Heart right ventricle (tissue), 16 donors: ENCODE results near the gene LPCAT1. TPM values are rescaled to one million over a fixed set of nuclear protein-coding genes. Genes with fewer than 3 reads are reported as not detected.
"Not testable (repeated sequence)": the region's sequence is repeated elsewhere in the genome, so short reads cannot be mapped to it uniquely, and the experiment has no call there.

Experiments used
- ATAC-seq, 8 donors: fragments of 200-7000 bp; cut with Tn5 transposase; one replicate each; pipeline ENCODE4 v1.9.1; 2020; ENCODE audit warnings: mild to moderate bottlenecking in 8 of 8, moderate library complexity in 8 of 8, moderate number of reproducible peaks in 1 of 8
- DNase-seq, 2 donors: peaks; one replicate each; pipeline ENCODE4 v3.0.0-alpha.2; 2020
- H3K27ac ChIP-seq, 10 donors: fragments of 200-600 bp; sonication (generic) in 2 of 10; one replicate each; pipeline versions ENCODE4 v1.5.0 to v1.8.0; 2020 to 2022; ENCODE audit warnings: mild to moderate bottlenecking in 3 of 10
- H3K27me3 ChIP-seq, 7 donors: fragments of 200-600 bp; one replicate each; pipeline ENCODE4 v1.8.0; 2021 to 2022; ENCODE audit warnings: mild to moderate bottlenecking in 2 of 7
- H3K36me3 ChIP-seq, 9 donors: fragments of 200-600 bp; sonication (generic) in 1 of 9; one replicate each; pipeline versions ENCODE4 v1.5.0 to v1.8.0; 2020 to 2022; ENCODE audit warnings: mild to moderate bottlenecking in 2 of 9
- H3K4me1 ChIP-seq, 9 donors: fragments of 200-600 bp; sonication (generic) in 1 of 9; one replicate each; pipeline versions ENCODE4 v1.5.0 to v1.8.0; 2020 to 2022; ENCODE audit warnings: mild to moderate bottlenecking in 4 of 9
- H3K4me3 ChIP-seq, 10 donors: fragments of 200-600 bp; sonication (generic) in 2 of 10; one replicate each; pipeline versions ENCODE4 v1.5.0 to v1.8.0; 2020 to 2022; ENCODE audit warnings: mild to moderate bottlenecking in 7 of 10, moderate library complexity in 2 of 10
- H3K9me3 ChIP-seq, 11 donors: fragments of 200-600 bp in 10 of 11; sonication (generic) in 2 of 11; one replicate each; pipeline versions ENCODE4 v1.5.0 to v1.8.0; 2013 to 2022; ENCODE audit warnings: mild to moderate bottlenecking in 2 of 11, control low read depth in 1 of 11, moderate library complexity in 1 of 11
- WGBS, 2 donors: extraction: QIAGEN DNeasy Blood & Tissue Kit; methylation state at CpG; one replicate each; pipeline ENCODE4 v1.1.7; 2013; ENCODE audit warnings: inconsistent platforms in 1 of 2; 5-methylcytosine and 5-hydroxymethylcytosine counted together
- intact Hi-C, 10 donors: fragments of 100-400 bp; cut with DNase I; formaldehyde crosslinking; loops; one replicate each; pipeline versions ENCODE4 v1.11.1 to v1.14.2; 2022
- polyA plus RNA-seq, 2 donors: library from polyadenylated mRNA; stranded (reverse); fragments of 200-250 nt; gene quantifications; one replicate each; pipeline ENCODE4 v1.2.3, GENCODE V29; 2013
- total RNA-seq, 10 donors: library from RNA; stranded (reverse); fragmentation: NEBNext Ultra II Directional in 3 of 10; extraction: Animal tissue kit (Norgen Biotek cat#: 25700) in 3 of 10; gene quantifications; one replicate each; pipeline versions ENCODE4 v1.2.1 to v1.2.4, GENCODE V29; 2021 to 2023
- TF ChIP-seq, protein P1 (sequence below), 9 donors: fragments of 200-600 bp; sonication (generic) in 2 of 9; IDR thresholded peaks; one replicate each; pipeline versions ENCODE4 v1.5.0 to v1.8.0; 2021 to 2022; ENCODE audit warnings: antibody characterized with exemption in 9 of 9, mild to moderate bottlenecking in 5 of 9, moderate library complexity in 1 of 9
- donor health status: Arrhythmogenic right ventricular cardiomyopathy.
- donor health status: ischemic (EF 13 %, LVEDD 7.1; RV severe dilation, severe dysfunction).
- donor health status: healthy with polysubstance abuse.
- donor health status: DM: no; HTN: yes; CAD: no.
- donor health status: DM: no; HTN: no; CAD: no.
- donor health status: ischemic (EF 25% LVEDD 6.9; RV normal size, moderate dysfunction).
- donor health status: ischemic (EF 25% LVEDD 5.7; RV mildly dilated, moderate dysfunction).
- donor health status: healthy.
- donor health status: DM: yes; HTN: yes; CAD: no.
- donor health status: Ischemic cardiomyopathy.
- donor health status: ischemic (EF 35%, LVEDD 5.7; RV mildly dilated, moderate dysfunction).
- donor health status: nonischemic (EF 11% LVEDD 7.7; RV severe dilation, severe dysfunction).
- donor health status: DM: yes; HTN: yes; CAD: no.
- donor health status: PGD.
- donor health status: ischemic (EF 29% LVEDD 5.4; RV normal size, mild dysfunction).
- donor health status: nonischemic (EF 23%, LVEDD 6.1; RV moderate dilation, normal function).

The LPCAT1 gene
- total and polyA plus RNA-seq, 12 donors = 5.6 to 25.5 (median 9.6) TPM

DNA sequence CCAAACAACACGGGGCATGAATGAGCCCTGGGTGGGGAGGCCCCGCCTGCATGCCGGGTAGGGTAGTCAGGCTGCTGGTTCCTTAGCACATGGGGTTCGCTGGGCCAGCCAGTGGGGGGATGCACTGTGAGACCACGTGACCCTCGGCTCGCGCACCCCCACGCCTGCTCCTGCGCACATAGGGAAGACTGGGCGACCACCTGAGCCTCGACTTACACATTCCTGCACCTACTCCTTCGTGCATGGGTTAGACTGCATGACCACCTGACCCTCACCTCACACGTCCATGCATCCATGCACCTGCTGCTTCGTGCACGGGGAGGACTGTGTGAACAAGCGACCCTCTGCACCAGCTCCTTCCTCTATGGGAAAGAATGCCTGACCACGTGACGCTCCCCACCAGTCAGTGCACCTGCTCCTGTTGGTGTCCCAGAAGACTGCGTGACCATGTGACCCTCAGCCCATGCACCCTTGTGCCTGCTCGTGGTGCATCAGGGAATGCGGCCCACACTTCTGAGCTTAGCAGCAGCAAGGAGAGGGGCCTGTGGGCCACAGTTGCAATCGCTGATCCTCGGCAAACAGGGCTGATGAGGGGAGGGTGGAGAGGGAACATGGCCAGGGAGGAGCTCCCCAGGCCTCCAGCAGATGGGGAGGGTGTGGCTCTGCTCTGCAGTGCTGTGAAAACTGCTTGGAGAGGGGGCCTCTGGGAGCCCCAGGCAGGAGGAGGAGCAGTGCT lies 18.1 kb downstream of the LPCAT1 start:
- peaks cover 0 to 32% (median 0%) of the 10 kb centered on the region in 9 donors for H3K36me3 ChIP-seq
- no peaks in the 10 kb centered on the region for H3K9me3 ChIP-seq
- TF ChIP-seq, protein P1, sequence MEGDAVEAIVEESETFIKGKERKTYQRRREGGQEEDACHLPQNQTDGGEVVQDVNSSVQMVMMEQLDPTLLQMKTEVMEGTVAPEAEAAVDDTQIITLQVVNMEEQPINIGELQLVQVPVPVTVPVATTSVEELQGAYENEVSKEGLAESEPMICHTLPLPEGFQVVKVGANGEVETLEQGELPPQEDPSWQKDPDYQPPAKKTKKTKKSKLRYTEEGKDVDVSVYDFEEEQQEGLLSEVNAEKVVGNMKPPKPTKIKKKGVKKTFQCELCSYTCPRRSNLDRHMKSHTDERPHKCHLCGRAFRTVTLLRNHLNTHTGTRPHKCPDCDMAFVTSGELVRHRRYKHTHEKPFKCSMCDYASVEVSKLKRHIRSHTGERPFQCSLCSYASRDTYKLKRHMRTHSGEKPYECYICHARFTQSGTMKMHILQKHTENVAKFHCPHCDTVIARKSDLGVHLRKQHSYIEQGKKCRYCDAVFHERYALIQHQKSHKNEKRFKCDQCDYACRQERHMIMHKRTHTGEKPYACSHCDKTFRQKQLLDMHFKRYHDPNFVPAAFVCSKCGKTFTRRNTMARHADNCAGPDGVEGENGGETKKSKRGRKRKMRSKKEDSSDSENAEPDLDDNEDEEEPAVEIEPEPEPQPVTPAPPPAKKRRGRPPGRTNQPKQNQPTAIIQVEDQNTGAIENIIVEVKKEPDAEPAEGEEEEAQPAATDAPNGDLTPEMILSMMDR (IDR thresholded peaks at IDR 0.05) = no peak
- no peaks in the 10 kb centered on the region for H3K27me3 ChIP-seq
- intact Hi-C loops = no loop called here
- no peak for DNase-seq
- H3K4me3 ChIP-seq = no peak overlapping the region
- peaks cover 5 to 61% (median 24%) of the 10 kb centered on the region in 9 donors for H3K4me1 ChIP-seq
- no peak overlapping the region for H3K27ac ChIP-seq
- 89 to 91% methylated on average over 24 of the region's 24 CpGs for WGBS, 2 donors
- no peak for ATAC-seq

DNA sequence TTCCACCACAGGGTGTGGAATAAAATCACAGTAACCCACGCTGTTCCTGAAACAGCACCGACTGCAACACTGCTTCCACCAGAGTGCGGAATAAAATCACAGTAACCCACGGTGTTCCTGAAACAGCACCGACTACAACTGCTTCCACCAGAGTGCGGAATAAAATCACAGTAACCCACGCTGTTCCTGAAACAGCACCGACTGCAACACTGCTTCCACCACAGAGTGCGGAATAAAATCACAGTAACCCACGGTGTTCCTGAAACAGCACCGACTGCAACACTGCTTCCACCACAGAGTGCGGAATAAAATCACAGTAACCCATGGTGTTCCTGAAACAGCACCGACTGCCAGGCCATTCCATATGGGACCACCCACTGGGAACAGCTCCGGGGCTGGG lies 18.7 kb downstream of the LPCAT1 start:
- DNase-seq = not testable (repeated sequence)
- H3K4me1 ChIP-seq = peaks cover 8 to 67% (median 30%) of the 10 kb centered on the region in 9 donors
- 78 to 84% methylated on average over 14 of the region's 14 CpGs for WGBS, 2 donors

DNA sequence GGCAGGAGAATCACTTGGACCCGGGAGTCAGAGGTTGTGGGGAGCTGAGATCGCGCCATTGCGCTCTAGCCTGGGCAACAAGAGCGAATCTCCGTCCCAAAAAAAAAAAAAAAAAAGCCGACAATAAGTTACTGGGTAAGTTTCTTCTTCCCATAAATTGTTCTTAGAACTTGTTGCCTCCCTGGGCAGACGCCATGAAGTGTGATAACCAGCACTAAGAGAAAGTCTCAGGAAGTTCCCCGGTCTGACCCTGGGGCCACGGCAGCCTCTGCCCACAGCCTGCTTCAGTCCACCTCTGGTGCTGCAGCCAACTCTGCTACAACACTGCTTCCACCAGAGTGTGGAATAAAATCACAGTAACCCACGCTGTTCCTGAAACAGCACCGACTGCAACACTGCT lies 19.1 kb downstream of the LPCAT1 start:
- no peak for ATAC-seq
- WGBS, 2 donors = 83 to 85% methylated on average over 12 of the region's 12 CpGs
- TF ChIP-seq, protein P1 (IDR thresholded peaks at IDR 0.05) = no peak
- H3K9me3 ChIP-seq = no peaks in the 10 kb centered on the region
- no peak overlapping the region for H3K4me3 ChIP-seq
- no peaks in the 10 kb centered on the region for H3K27me3 ChIP-seq
- H3K36me3 ChIP-seq = peaks cover 0 to 32% (median 0%) of the 10 kb centered on the region in 9 donors
- peak overlapping the region in 1 of 10 donors; percentile 87 for H3K27ac ChIP-seq
- intact Hi-C loops = no loop called here
- H3K4me1 ChIP-seq = peaks cover 8 to 68% (median 34%) of the 10 kb centered on the region in 9 donors
- DNase-seq = no peak

More for the DNA sequence above, 18.7 kb downstream of the LPCAT1 start:
- H3K36me3 ChIP-seq = peaks cover 0 to 32% (median 0%) of the 10 kb centered on the region in 9 donors
- H3K9me3 ChIP-seq, ATAC-seq, H3K4me3 ChIP-seq, intact Hi-C loops, H3K27me3 ChIP-seq: not testable (repeated sequence)
- peak overlapping the region in 1 of 10 donors; percentile 87 for H3K27ac ChIP-seq

DNA sequence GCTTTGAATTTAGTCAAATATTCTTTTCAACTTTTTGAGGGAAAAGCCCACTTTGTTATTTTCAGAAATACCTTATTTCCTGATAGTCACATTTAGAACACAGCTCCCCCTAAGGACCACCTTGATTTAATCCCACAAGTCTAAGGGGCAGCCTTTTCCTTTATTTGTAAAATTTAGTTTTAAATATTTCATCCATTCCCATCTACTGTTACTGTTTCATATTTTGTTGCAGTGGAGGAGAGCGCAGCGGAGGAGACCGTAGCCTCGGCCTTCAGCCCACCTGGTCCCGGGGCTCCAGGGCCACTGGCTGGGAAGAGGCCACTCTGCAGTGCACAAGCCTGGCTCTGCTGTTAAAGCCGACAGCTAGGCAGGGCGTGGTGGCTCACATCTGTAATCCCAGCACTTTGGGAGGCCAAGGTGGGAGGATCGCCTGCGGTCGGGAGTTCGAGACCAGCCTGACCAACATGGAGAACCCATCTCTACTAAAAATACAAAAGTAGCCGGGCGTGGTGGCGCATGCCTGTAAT lies 19.6 kb downstream of the LPCAT1 start:
- DNase-seq (no peak), ATAC-seq (no peak)
- Histone ChIP-seq H3K9me3 (no peaks in the 10 kb centered on the region), H3K27me3 (no peaks in the 10 kb centered on the region), H3K4me1 (peaks cover 8 to 70% (median 34%) of the 10 kb centered on the region in 9 donors), H3K4me3 (peak overlapping the region in 1 of 10 donors; percentile 12), H3K27ac (peak overlapping the region in 4 of 10 donors; percentile 14 to 87 (median 31)), H3K36me3 (peaks cover 0 to 32% (median 0%) of the 10 kb centered on the region in 9 donors)
- WGBS, 2 donors = 94 to 96% methylated on average over 14 of the region's 14 CpGs
- intact Hi-C loops = no loop called here
- TF ChIP-seq, protein P1 (IDR thresholded peaks at IDR 0.05) = no peak
